Kidney (tissue), 14 donors: ENCODE data around the gene CRYGS. TPM values are rescaled to one million over a fixed set of nuclear protein-coding genes. Genes with fewer than 3 reads are reported as not detected.
A peak's percentile ranks its signal among the peaks of the same experiment; 100 is the strongest.

Experiments used
- DNase-seq, 5 donors: peaks; one replicate each; pipeline ENCODE4 v3.0.0-alpha.2; 2013 to 2020
- FAIRE-seq: peaks from 2 replicates; lab custom pipeline; 2012; peaks lifted over from hg19 to GRCh38; lab: Jason Lieb, UNC
- H3K27ac ChIP-seq, 2 donors: one replicate each; pipeline ENCODE4 v1.7.0; 2013; ENCODE audit warnings: low read depth in 2 of 2, low read length in 2 of 2, inconsistent platforms in 1 of 2
- H3K27me3 ChIP-seq: one replicate; pipeline ENCODE4 v1.7.1; 2013; ENCODE audit warnings: low read length, inconsistent platforms; ENCODE audit not compliant: control insufficient read depth, insufficient read depth
- H3K36me3 ChIP-seq, 3 donors: one replicate each; pipeline versions ENCODE4 v1.7.0 to v1.7.1; 2013; ENCODE audit warnings: low read length in 3 of 3, control low read depth in 1 of 3, inconsistent platforms in 1 of 3; ENCODE audit not compliant: insufficient read depth in 3 of 3, control insufficient read depth in 2 of 3
- H3K4me1 ChIP-seq, 3 donors: one replicate each; pipeline versions ENCODE4 v1.7.0 to v1.7.1; 2013; ENCODE audit warnings: low read length in 3 of 3, inconsistent platforms in 1 of 3, low read depth in 1 of 3; ENCODE audit not compliant: control insufficient read depth in 2 of 3, insufficient read depth in 2 of 3
- H3K4me3 ChIP-seq, 3 donors: one replicate each; pipeline versions ENCODE4 v1.7.0 to v1.8.1; 2013; ENCODE audit warnings: low read length in 3 of 3, control low read depth in 1 of 3, inconsistent platforms in 1 of 3
- H3K9ac ChIP-seq, 3 donors: one replicate each; pipeline versions ENCODE4 v1.7.0 to v1.7.1; 2013; ENCODE audit warnings: low read length in 3 of 3, control low read depth in 1 of 3, inconsistent platforms in 1 of 3
- H3K9me3 ChIP-seq, 3 donors: one replicate each; pipeline versions ENCODE4 v1.7.0 to v1.7.1; 2013; ENCODE audit warnings: low read length in 3 of 3, control low read depth in 1 of 3, inconsistent platforms in 1 of 3; ENCODE audit not compliant: control insufficient read depth in 2 of 3, insufficient read depth in 1 of 3
- CTCF ChIP-seq: IDR thresholded peaks from 3 replicates; pipeline ENCODE4 v1.5.1; 2012; ENCODE audit warnings: mild to moderate bottlenecking, moderate library complexity, borderline replicate concordance; ENCODE audit not compliant: insufficient read depth; ENCODE audit errors: extremely low read depth
- intact Hi-C: fragments of 100-400 bp; cut with DNase I; formaldehyde crosslinking; loops from one replicate; pipeline ENCODE4 v1.11.1; 2022
- polyA plus RNA-seq: library from polyadenylated mRNA; stranded (reverse); fragments of 350-450 nt; fragmentation: Illumina TruSeq; extraction: RNeasy Lipid Tissue Mini Kit (QIAGEN cat#74804); gene quantifications from one replicate; pipeline ENCODE4 v1.2.3, GENCODE V29; 2014; ENCODE audit warnings: low read depth, low replicate concordance; ENCODE audit not compliant: insufficient read depth
- total RNA-seq: library from RNA; stranded (reverse); fragmentation: NEBNext Ultra II Directional; extraction: Animal tissue kit (Norgen Biotek cat#: 25700); gene quantifications from one replicate; pipeline ENCODE4 v1.2.1, GENCODE V29; 2021
- donor health status: control.
- donor health status: control.
- donor health status: control.
- donor health status: control.
- donor health status: control.
- donor health status: DM: yes; HTN: yes; CAD: no.
- donor health status: Normal renal cell carcinoma (clear cell type).

The CRYGS gene
- total and polyA plus RNA-seq, 2 donors from 2014 or later, result 2.9 to 3.7 TPM

GRCh38 chr3:186540835-186541226 is 3.3 kb downstream of the CRYGS start:
- no peak for TF ChIP-seq CTCF
- Histone ChIP-seq H3K36me3 (no peaks in the 10 kb centered on the region), H3K9me3 (no peaks in the 10 kb centered on the region), H3K27me3 (no peaks in the 10 kb centered on the region), H3K4me3 (no peak overlapping the region), H3K9ac (no peak overlapping the region), H3K4me1 (peaks cover 0 to 2% (median 0%) of the 10 kb centered on the region in 3 donors), H3K27ac (peak overlapping the region in 1 of 2 donors; percentile 7)
- no peak for FAIRE-seq
- no peak for DNase-seq
- intact Hi-C loops, result loop anchor here (5.0 kb wide), 1 partner anchor 559 kb away; no protein-coding TSS in a partner anchor

- no peaks in the 10 kb centered on the region for H3K27me3 ChIP-seq
- DNase-seq (peak in 4 of 5 donors; percentile 71 to 89 (median 81)), FAIRE-seq (peak; percentile 98)
- TF ChIP-seq CTCF, result peak; percentile 78
- H3K27ac ChIP-seq, result peak overlapping the region in 1 of 2 donors; percentile 7
- intact Hi-C loops, result loop anchor here (5.0 kb wide), 1 partner anchor 558 kb away; no protein-coding TSS in a partner anchor
- peaks cover 0 to 2% (median 0%) of the 10 kb centered on the region in 3 donors for H3K4me1 ChIP-seq
- H3K9me3 ChIP-seq, result no peaks in the 10 kb centered on the region
- no peak overlapping the region for H3K9ac ChIP-seq
- peak overlapping the region in 2 of 3 donors; percentile 44 to 48 for H3K4me3 ChIP-seq
- H3K36me3 ChIP-seq, result no peaks in the 10 kb centered on the region
Observed at GRCh38 chr3:186540221-186540834, 3.9 kb downstream of the CRYGS start.

- no peak overlapping the region for H3K4me3 ChIP-seq
- no peaks in the 10 kb centered on the region for H3K36me3 ChIP-seq
- H3K27ac ChIP-seq, result no peak overlapping the region
- DNase-seq, result no peak
- no peaks in the 10 kb centered on the region for H3K27me3 ChIP-seq
- no peak for TF ChIP-seq CTCF
- H3K9me3 ChIP-seq, result no peaks in the 10 kb centered on the region
- no peak for FAIRE-seq
- H3K4me1 ChIP-seq, result peaks cover 0 to 2% (median 0%) of the 10 kb centered on the region in 3 donors
- no peak overlapping the region for H3K9ac ChIP-seq
- intact Hi-C loops, result loop anchor here (10.0 kb wide), 1 partner anchor 284 kb away; no protein-coding TSS in a partner anchor
Observed at GRCh38 chr3:186538779-186539178, 5.4 kb downstream of the CRYGS start.
